ENCODE results near the gene PTPRN. TPM values are rescaled to one million over a fixed set of nuclear protein-coding genes. Genes with fewer than 3 reads are reported as not detected.

Gene PTPRN
- total RNA-seq, 1 experiment from 2014 or later: 6.5 TPM

GRCh38 chr2:219350710-219351221, 41.6 kb upstream of the PTPRN start:
- Histone ChIP-seq H3K4me2 (ENCODE audit: insufficient read depth, insufficient read length, low read length) (no peak overlapping the region), H4K5ac (ENCODE audit: insufficient read length, low read depth, low read length) (no peak overlapping the region), H3K23me2 (ENCODE audit: insufficient read length, low read depth, low read length, poor library complexity, severe bottlenecking) (no peaks in the 10 kb centered on the region), H3K18ac (ENCODE audit: insufficient read length, low read depth, low read length) (no peak overlapping the region), H3K4ac (ENCODE audit: low read depth, low read length) (no peak overlapping the region), H3K79me1 (ENCODE audit: insufficient read depth, low read depth, low read length, poor library complexity, severe bottlenecking) (no peaks in the 10 kb centered on the region), H3K23ac (ENCODE audit: insufficient read length, low read depth, low read length) (no peak overlapping the region), H2BK20ac (ENCODE audit: low read depth, low read length, poor library complexity, severe bottlenecking) (no peak overlapping the region), H3K27ac (ENCODE audit: insufficient read length, low read depth, low read length) (no peak overlapping the region), H2AFZ (ENCODE audit: low read length) (no peak overlapping the region), H2BK120ac (ENCODE audit: low read depth, low read length, poor library complexity, severe bottlenecking) (no peak overlapping the region), H4K91ac (ENCODE audit: insufficient read length, low read depth, low read length) (no peak overlapping the region), H3K79me2 (ENCODE audit: insufficient read depth, low read length) (no peaks in the 10 kb centered on the region), H3K4me1 (ENCODE audit: insufficient read depth, low read length) (no peaks in the 10 kb centered on the region), H2AK5ac (ENCODE audit: insufficient read length, low read length) (no peak overlapping the region), H2BK5ac (ENCODE audit: insufficient read length, low read length) (no peak overlapping the region), H3K14ac (ENCODE audit: insufficient read depth, low read length) (no peak overlapping the region), H2BK12ac (ENCODE audit: insufficient read length, low read depth, low read length) (no peak overlapping the region), H3K27me3 (ENCODE audit: insufficient read depth, low read length) (peaks cover 4% of the 10 kb centered on the region; the same call in 1 of the 2 replicates), H4K20me1 (ENCODE audit: control insufficient read depth, insufficient read depth, insufficient read length) (no peaks in the 10 kb centered on the region), H3K9ac (ENCODE audit: extremely low read depth, insufficient read length, low read length) (no peak overlapping the region), H4K8ac (replicated peaks; ENCODE audit: insufficient read length, low read depth, low read length) (no peak overlapping the region), H3T11ph (ENCODE audit: low read length) (no peak overlapping the region), H2BK15ac (ENCODE audit: low read depth, low read length) (no peak overlapping the region), H3K56ac (ENCODE audit: insufficient read length, low read depth, low read length) (no peak overlapping the region), H3K9me3 (ENCODE audit: control insufficient read depth, low read depth, low read length) (no peaks in the 10 kb centered on the region)
- H3K4me1 Mint-ChIP-seq: peaks cover 0 to 14% of the 10 kb centered on the region in 2 experiments; a peak in 3 of 4 replicates
- no peaks in the 10 kb centered on the region for H3K36me3 Mint-ChIP-seq (ENCODE audit: insufficient read depth in 1 of 3, low read depth in 3 of 3)
- no peaks in the 10 kb centered on the region for H3K9me3 Mint-ChIP-seq
- H3K4me3 Mint-ChIP-seq: no peak overlapping the region; a peak in 1 of 5 replicates
- TF ChIP-seq CTCF (conservative IDR thresholded peaks at IDR 0.05): no peak
- H3K27ac Mint-ChIP-seq: no peak overlapping the region
- H3K27me3 Mint-ChIP-seq (ENCODE audit: low read depth): peaks cover 65% of the 10 kb centered on the region
- peak; percentile 74 for DNase-seq
- WGBS (ENCODE audit: extremely low coverage, insufficient read length, low lambda C conversion rate): no CpG with 5 or more reads among the region's 4 CpGs

All from H9 (cell line).